BJ (cell line): ENCODE results near the gene CRMP1. TPM values are rescaled to one million over a fixed set of nuclear protein-coding genes. Genes with fewer than 3 reads are reported as not detected.

Source experiments
- CTCF ChIA-PET: fragments of 350-600 bp; formaldehyde crosslinking; extraction: SDS; loops from one replicate; lab custom pipeline; 2021; ENCODE audit warnings: antibody characterized with exemption, inconsistent platforms; lab: Yijun Ruan, JAX
- POLR2A ChIA-PET: fragments of 300-600 bp; sonication (Branson Sonifier 250); formaldehyde crosslinking; extraction: SDS; loops from one replicate; lab custom pipeline; 2021; ENCODE audit warnings: antibody characterized with exemption; lab: Charles Lee
- DNase-seq: peaks from one replicate; pipeline ENCODE4 v3.0.0-alpha.2; 2011; ENCODE audit warnings: low read depth
- H3K27me3 ChIP-seq: 2 replicates; pipeline ENCODE4 v1.6.0; 2011; ENCODE audit warnings: low read length; ENCODE audit not compliant: control insufficient read depth, insufficient read depth
- H3K36me3 ChIP-seq: 2 replicates; pipeline ENCODE4 v1.5.1; 2011; ENCODE audit warnings: low read length; ENCODE audit not compliant: control insufficient read depth, insufficient read depth
- H3K4me3 ChIP-seq: 2 replicates; pipeline ENCODE4 v1.5.1; 2011; ENCODE audit warnings: low read depth, mild to moderate bottlenecking, control low read depth, low read length
- polyA plus RNA-seq: library from polyadenylated mRNA; depleted of rRNA; stranded (reverse); fragments of >200 nt; gene quantifications from 2 replicates; pipeline ENCODE4 v1.2.3, GENCODE V29; 2011
- TF ChIP-seq, protein P1 (sequence below): IDR thresholded peaks from 2 replicates; pipeline ENCODE4 v1.5.1; 2011; ENCODE audit warnings: low read depth, mild to moderate bottlenecking, control low read depth, inconsistent platforms, low read length, moderate library complexity; ENCODE audit not compliant: insufficient read depth

CRMP1 gene
- polyA plus RNA-seq, 1 experiment, result 0.09 TPM

- ChIA-PET POLR2A (no interaction called here), CTCF (interaction anchor here (1.7 kb wide), 1 partner anchor 8 kb away, joined by 7 read pairs; no protein-coding TSS in a partner anchor)
- DNase-seq, result no peak
- peaks cover 52% of the 10 kb centered on the region for H3K36me3 ChIP-seq
- H3K27me3 ChIP-seq, result no peaks in the 10 kb centered on the region
- TF ChIP-seq, protein P1, sequence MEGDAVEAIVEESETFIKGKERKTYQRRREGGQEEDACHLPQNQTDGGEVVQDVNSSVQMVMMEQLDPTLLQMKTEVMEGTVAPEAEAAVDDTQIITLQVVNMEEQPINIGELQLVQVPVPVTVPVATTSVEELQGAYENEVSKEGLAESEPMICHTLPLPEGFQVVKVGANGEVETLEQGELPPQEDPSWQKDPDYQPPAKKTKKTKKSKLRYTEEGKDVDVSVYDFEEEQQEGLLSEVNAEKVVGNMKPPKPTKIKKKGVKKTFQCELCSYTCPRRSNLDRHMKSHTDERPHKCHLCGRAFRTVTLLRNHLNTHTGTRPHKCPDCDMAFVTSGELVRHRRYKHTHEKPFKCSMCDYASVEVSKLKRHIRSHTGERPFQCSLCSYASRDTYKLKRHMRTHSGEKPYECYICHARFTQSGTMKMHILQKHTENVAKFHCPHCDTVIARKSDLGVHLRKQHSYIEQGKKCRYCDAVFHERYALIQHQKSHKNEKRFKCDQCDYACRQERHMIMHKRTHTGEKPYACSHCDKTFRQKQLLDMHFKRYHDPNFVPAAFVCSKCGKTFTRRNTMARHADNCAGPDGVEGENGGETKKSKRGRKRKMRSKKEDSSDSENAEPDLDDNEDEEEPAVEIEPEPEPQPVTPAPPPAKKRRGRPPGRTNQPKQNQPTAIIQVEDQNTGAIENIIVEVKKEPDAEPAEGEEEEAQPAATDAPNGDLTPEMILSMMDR, result no peak
- no peak overlapping the region for H3K4me3 ChIP-seq
Observed at GRCh38 chr4:5798946-5799345, 93.9 kb downstream of the CRMP1 start.

DNA sequence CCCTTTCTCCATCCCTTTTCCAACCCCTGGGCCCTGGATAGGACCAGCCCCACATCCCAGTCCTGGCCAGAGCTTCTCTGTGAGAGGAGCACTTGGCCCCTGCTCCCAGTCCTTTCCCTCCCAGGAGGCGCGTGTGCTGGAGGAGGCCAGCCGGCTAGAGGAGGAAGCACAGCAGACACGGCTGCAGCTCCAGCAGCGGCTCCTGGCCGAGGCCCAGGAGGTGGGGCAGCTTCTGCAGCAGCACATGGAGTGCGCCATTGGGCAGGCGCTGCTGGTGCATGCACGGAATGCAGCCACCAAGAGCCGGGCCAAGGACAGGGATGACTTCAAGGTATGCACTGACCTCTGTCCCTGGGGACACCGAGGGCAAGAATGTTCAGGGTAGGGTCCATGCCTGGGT lies 94.4 kb downstream of the CRMP1 start:
- TF ChIP-seq, protein P1, result no peak
- CTCF ChIA-PET, result interaction anchor here (1.7 kb wide), 1 partner anchor 8 kb away, joined by 7 read pairs; no protein-coding TSS in a partner anchor
- peaks cover 51% of the 10 kb centered on the region for H3K36me3 ChIP-seq

DNA sequence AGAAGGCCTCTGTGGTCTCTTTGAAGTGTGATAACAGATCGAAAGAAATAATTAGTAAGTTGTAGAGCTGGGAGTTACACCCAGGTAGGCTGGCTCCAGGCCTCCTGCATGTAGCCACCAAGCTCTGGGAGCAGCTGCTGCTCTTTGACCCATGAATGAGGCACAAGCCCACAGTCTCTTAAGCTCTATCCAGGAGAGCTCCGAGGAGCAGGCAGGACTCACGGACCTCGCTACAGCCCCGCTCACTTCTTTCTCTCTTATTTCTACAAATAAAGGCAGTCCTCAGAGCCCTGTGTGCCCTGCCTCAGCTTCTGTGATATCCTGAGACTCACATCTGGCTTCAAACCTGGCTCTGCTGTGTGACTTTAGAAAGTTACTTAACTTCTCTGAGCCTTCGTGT lies 95.0 kb downstream of the CRMP1 start:
- TF ChIP-seq, protein P1, result no peak
- H3K36me3 ChIP-seq, result peaks cover 48% of the 10 kb centered on the region
- no peak for DNase-seq
- no peaks in the 10 kb centered on the region for H3K27me3 ChIP-seq
- H3K4me3 ChIP-seq, result no peak overlapping the region
- ChIA-PET CTCF (interaction anchor here (1.7 kb wide), 1 partner anchor 7 kb away, joined by 7 read pairs; no protein-coding TSS in a partner anchor), POLR2A (no interaction called here)

More for the DNA sequence above, 94.4 kb downstream of the CRMP1 start:
- Histone ChIP-seq H3K4me3 (no peak overlapping the region), H3K27me3 (no peaks in the 10 kb centered on the region)
- DNase-seq, result no peak
- POLR2A ChIA-PET, result no interaction called here

GRCh38 chr4:5796976-5797375 lies 95.9 kb downstream of the CRMP1 start:
- POLR2A ChIA-PET, result no interaction called here
- H3K27me3 ChIP-seq, result no peaks in the 10 kb centered on the region
- H3K4me3 ChIP-seq, result no peak overlapping the region
- CTCF ChIA-PET, result interaction anchor here (0.8 to 0.9 kb wide), 2 partner anchors 10 to 15 kb away, joined by 3 to 6 read pairs; no protein-coding TSS in a partner anchor
- peaks cover 44% of the 10 kb centered on the region for H3K36me3 ChIP-seq
- TF ChIP-seq, protein P1, result no peak
- no peak for DNase-seq

- no peak for DNase-seq
- TF ChIP-seq, protein P1, result no peak
- H3K4me3 ChIP-seq, result no peak overlapping the region
- ChIA-PET POLR2A (no interaction called here), CTCF (interaction anchor here (1.3 kb wide), 1 partner anchor 62 kb away, joined by 3 read pairs; no protein-coding TSS in a partner anchor)
- H3K27me3 ChIP-seq, result no peaks in the 10 kb centered on the region
- peaks cover 37% of the 10 kb centered on the region for H3K36me3 ChIP-seq
Observed at GRCh38 chr4:5795580-5795979, 97.3 kb downstream of the CRMP1 start.
